ENCODE results near the gene NR3C1. TPM values are rescaled to one million over a fixed set of nuclear protein-coding genes. Genes with fewer than 3 reads are reported as not detected.

The NR3C1 gene
- total RNA-seq, 4 donors from 2014 or later, result 40.4 to 55.0 (median 45.2) TPM

DNA sequence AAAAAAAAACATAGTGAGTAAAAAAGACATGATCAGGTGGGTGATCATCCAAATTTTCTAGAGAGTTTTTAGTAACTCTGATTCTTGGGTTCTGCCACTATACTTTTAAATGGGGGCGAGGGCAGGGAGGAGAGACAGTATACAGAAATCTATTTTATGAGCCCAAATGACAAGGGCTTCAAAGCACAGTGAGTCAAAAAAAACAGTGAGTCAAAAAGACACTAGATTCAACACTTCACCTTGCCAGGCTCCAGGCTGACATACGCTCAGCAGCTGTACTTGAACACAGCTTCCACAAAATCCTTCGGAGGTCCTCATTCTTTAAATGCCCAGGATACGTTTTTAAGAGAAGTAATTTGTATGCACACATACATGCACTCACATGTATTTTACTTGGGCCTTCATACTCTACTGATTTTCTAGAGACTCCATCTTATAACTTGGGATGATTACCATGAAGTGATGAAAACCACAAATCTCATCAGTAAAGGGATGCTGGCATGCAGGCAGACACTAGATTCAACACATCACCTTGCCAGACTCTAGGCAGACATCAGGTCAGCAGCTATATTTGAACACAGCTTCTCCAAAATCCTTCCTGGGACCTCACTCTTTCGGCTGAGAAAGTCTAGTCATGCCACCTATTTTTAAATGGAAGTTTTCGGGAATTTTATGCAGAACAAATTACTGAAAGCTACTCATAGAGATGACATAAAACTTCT lies 28.8 kb downstream of the NR3C1 start:
- TF ChIP-seq POLR2A (IDR thresholded peaks at IDR 0.05), result no peak
- TF ChIP-seq, protein P1, sequence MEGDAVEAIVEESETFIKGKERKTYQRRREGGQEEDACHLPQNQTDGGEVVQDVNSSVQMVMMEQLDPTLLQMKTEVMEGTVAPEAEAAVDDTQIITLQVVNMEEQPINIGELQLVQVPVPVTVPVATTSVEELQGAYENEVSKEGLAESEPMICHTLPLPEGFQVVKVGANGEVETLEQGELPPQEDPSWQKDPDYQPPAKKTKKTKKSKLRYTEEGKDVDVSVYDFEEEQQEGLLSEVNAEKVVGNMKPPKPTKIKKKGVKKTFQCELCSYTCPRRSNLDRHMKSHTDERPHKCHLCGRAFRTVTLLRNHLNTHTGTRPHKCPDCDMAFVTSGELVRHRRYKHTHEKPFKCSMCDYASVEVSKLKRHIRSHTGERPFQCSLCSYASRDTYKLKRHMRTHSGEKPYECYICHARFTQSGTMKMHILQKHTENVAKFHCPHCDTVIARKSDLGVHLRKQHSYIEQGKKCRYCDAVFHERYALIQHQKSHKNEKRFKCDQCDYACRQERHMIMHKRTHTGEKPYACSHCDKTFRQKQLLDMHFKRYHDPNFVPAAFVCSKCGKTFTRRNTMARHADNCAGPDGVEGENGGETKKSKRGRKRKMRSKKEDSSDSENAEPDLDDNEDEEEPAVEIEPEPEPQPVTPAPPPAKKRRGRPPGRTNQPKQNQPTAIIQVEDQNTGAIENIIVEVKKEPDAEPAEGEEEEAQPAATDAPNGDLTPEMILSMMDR (IDR thresholded peaks at IDR 0.05), result no peak
- intact Hi-C loops (cut with DNase I; ENCODE audit: low total_unique reads), result no loop called here
- H3K4me3 ChIP-seq (ENCODE audit: low read depth, poor library complexity, severe bottlenecking), result no peak overlapping the region
- DNase-seq (ENCODE audit: low spot score in 2 of 2), result no peak
- 78 to 82% methylated on average over 6 of the region's 6 CpGs for WGBS, 2 donors

DNA sequence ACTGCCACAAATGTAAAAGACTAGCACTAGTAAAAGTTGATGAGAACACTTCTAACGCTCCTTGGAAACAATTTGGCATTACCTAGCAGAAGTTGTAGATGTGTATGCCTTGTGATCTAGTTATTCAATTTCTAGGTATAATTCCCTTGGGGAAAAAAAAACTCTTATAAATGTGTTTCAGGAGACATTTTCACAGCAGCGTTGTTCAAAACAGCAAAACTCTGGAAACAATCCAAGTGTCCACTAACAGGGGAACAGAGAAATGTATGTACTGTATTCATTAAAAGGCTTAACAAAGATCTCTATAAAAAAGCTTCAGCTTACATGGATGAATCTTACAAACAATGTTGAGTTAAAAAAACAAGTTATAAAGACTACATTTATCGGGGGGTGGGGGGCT lies 30.4 kb downstream of the NR3C1 start:
- WGBS, 2 donors, result 71 to 78% methylated on average over 3 of the region's 3 CpGs
- no peak overlapping the region for H3K4me3 ChIP-seq (ENCODE audit: low read depth, poor library complexity, severe bottlenecking)
- DNase-seq (ENCODE audit: low spot score in 2 of 2), result no peak
- TF ChIP-seq, protein P1 (IDR thresholded peaks at IDR 0.05), result no peak
- no peak for TF ChIP-seq POLR2A (IDR thresholded peaks at IDR 0.05)
- intact Hi-C loops (cut with DNase I; ENCODE audit: low total_unique reads), result no loop called here

DNA sequence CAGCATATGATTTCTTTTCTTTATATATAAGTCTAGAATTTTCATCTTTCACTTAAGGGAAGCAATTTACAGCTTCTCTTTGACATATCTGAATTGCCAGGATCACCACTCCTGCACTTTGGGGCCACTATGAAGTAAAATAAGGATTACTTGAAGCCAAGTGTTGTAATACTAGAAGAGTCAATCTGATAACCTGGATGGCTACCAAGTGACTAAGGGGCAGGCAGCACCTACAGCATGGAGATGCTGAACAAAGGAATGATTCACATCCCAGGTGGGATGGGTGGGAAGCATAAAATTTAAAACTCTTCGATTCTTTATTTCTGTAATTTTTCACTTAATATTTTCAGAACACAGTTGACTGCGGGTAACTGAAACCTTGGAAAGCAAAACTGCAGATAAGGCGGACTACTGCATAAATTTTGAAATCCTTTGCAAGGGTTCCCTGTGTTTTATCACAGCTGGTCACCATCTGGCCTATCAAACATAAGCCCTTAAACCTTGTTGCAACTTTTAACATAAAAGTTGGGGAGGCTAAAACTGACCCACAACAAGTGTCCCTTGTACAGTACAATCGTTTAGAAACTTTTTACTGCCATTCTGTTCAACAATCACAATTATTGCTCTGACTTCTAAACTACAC lies 31.2 kb downstream of the NR3C1 start:
- TF ChIP-seq POLR2A (IDR thresholded peaks at IDR 0.05), result no peak
- TF ChIP-seq, protein P1 (IDR thresholded peaks at IDR 0.05), result no peak
- intact Hi-C loops (cut with DNase I; ENCODE audit: low total_unique reads), result no loop called here
- WGBS, 2 donors, result 69 to 80% methylated on average over 4 of the region's 4 CpGs
- no peak for DNase-seq (ENCODE audit: low spot score in 2 of 2)
- H3K4me3 ChIP-seq (ENCODE audit: low read depth, poor library complexity, severe bottlenecking), result no peak overlapping the region

DNA sequence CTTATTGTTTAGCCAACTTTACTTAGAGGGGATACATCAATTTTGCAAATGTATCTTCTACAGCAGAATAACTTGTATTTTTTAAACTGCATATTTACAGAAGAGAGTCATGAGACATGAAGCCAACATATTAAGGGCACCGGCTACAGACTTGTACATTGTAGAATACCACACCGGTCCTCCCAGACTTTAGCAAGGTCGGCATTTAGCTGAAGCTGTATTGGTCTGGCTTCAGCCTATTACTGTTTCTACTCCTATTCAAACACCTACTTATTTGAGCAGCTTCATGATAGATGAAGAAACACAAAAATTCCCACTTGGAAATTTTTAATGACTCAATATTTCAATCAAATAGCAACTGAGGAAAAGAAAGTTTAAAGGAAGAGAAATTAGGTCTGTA lies 33.0 kb downstream of the NR3C1 start:
- no peak overlapping the region for H3K4me3 ChIP-seq (ENCODE audit: low read depth, poor library complexity, severe bottlenecking)
- no peak for TF ChIP-seq POLR2A (IDR thresholded peaks at IDR 0.05)
- TF ChIP-seq, protein P1 (IDR thresholded peaks at IDR 0.05), result no peak
- no peak for DNase-seq (ENCODE audit: low spot score in 2 of 2)
- WGBS, 2 donors, result 84 to 92% methylated on average over 3 of the region's 3 CpGs
- intact Hi-C loops (cut with DNase I; ENCODE audit: low total_unique reads), result no loop called here

DNA sequence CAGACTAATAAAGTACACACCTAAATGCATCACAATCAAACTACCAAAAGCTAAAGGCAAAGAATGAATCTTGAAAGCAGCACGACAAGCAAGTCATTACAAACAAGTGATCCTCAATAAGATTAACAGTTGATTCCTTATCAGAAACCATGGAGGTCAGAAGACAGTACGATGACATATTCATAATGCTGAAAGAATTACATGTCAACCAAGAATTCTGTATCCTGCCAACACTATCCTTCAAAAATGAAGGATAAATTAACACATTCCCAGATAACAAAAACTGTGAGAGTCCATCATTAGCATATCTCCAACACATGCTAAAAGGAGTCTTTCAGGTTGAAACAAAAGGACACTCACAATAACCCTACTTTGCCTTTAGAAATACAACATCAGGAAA lies 39.4 kb downstream of the NR3C1 start:
- no peak overlapping the region for H3K4me3 ChIP-seq (ENCODE audit: low read depth, poor library complexity, severe bottlenecking)
- WGBS, 2 donors, result 88 to 94% methylated on average over 2 of the region's 2 CpGs
- DNase-seq (ENCODE audit: low spot score in 2 of 2), result no peak
- TF ChIP-seq POLR2A (IDR thresholded peaks at IDR 0.05), result no peak
- TF ChIP-seq, protein P1 (IDR thresholded peaks at IDR 0.05), result no peak
- intact Hi-C loops (cut with DNase I; ENCODE audit: low total_unique reads), result no loop called here
